HEK293 (cell line): ENCODE measurements around the gene SMIM26.

Experiments used
- CTCF ChIA-PET: fragments of 350-600 bp; formaldehyde crosslinking; extraction: SDS; loops from one replicate; lab custom pipeline; 2021; ENCODE audit warnings: antibody characterized with exemption; lab: Yijun Ruan, JAX
- POLR2A ChIA-PET: fragments of 300-600 bp; formaldehyde crosslinking; extraction: SDS; loops from one replicate; lab custom pipeline; 2020; ENCODE audit warnings: antibody characterized with exemption, inconsistent platforms; lab: Yijun Ruan, JAX
- H3K27ac ChIP-seq: fragments of 200-500 bp; sonication (Bioruptor generic); 2 replicates; pipeline ENCODE4 v1.5.1; 2014; ENCODE audit warnings: low read depth, low read length, control low read depth, inconsistent platforms; ENCODE audit errors: extremely low read depth
- H3K36me3 ChIP-seq, 2 experiments: fragments of 200-500 bp in 1 of 2; sonication (Bioruptor generic) in 1 of 2; 1 replicate in 1 of 2; 2 replicates in 1 of 2; pipeline ENCODE4 v1.5.1; 2014 to 2017; ENCODE audit warnings: inconsistent platforms in 2 of 2, low read length in 2 of 2; ENCODE audit not compliant: control insufficient read depth in 2 of 2, insufficient read depth in 1 of 2
- H3K4me1 ChIP-seq: fragments of 200-500 bp; sonication (Bioruptor generic); 2 replicates; pipeline ENCODE4 v1.5.1; 2014; ENCODE audit warnings: mild to moderate bottlenecking, low read length, inconsistent platforms; ENCODE audit not compliant: control insufficient read depth, insufficient read depth
- H3K4me3 ChIP-seq: 2 replicates; pipeline ENCODE4 v1.5.1; 2011; ENCODE audit warnings: low read depth, mild to moderate bottlenecking, control low read depth, low read length, moderate library complexity
- H3K9me3 ChIP-seq: fragments of 200-500 bp; sonication (Bioruptor generic); 2 replicates; pipeline ENCODE4 v1.5.1; 2014; ENCODE audit warnings: low read depth, low read length, inconsistent platforms; ENCODE audit not compliant: control insufficient read depth, insufficient read depth
- GLI4 ChIP-seq: fragments of 450-650 bp; formaldehyde crosslinking; IDR thresholded peaks from 2 replicates; pipeline ENCODE4 v1.5.1; 2016; ENCODE audit warnings: missing biosample characterization, missing genetic modification characterization
- INSM2 ChIP-seq: fragments of 450-650 bp; formaldehyde crosslinking; IDR thresholded peaks from 2 replicates; pipeline ENCODE4 v1.5.1; 2016; ENCODE audit warnings: missing biosample characterization, missing genetic modification characterization
- KLF1 ChIP-seq: fragments of 450-650 bp; formaldehyde crosslinking; IDR thresholded peaks from 2 replicates; pipeline ENCODE4 v1.5.1; 2016; ENCODE audit warnings: missing biosample characterization, missing genetic modification characterization
- PRDM10 ChIP-seq: fragments of 450-650 bp; formaldehyde crosslinking; IDR thresholded peaks from 2 replicates; pipeline ENCODE4 v1.5.1; 2016; ENCODE audit warnings: missing biosample characterization, missing genetic modification characterization
- TSHZ1 ChIP-seq: fragments of 450-650 bp; formaldehyde crosslinking; IDR thresholded peaks from 2 replicates; pipeline ENCODE4 v1.5.1; 2016; ENCODE audit warnings: missing biosample characterization, missing genetic modification characterization, borderline replicate concordance
- ZNF157 ChIP-seq: fragments of 450-650 bp; formaldehyde crosslinking; IDR thresholded peaks from 2 replicates; pipeline ENCODE4 v1.5.1; 2016; ENCODE audit warnings: missing biosample characterization, missing genetic modification characterization
- ZNF18 ChIP-seq: fragments of 450-650 bp; formaldehyde crosslinking; IDR thresholded peaks from 2 replicates; pipeline ENCODE4 v1.5.1; 2016; ENCODE audit warnings: missing biosample characterization, missing genetic modification characterization
- ZNF214 ChIP-seq: fragments of 450-650 bp; formaldehyde crosslinking; IDR thresholded peaks from 2 replicates; pipeline ENCODE4 v1.5.1; 2017; ENCODE audit warnings: missing biosample characterization, mild to moderate bottlenecking, missing genetic modification characterization, borderline replicate concordance
- ZNF26 ChIP-seq: fragments of 450-650 bp; formaldehyde crosslinking; IDR thresholded peaks from 2 replicates; pipeline ENCODE4 v1.5.1; 2016; ENCODE audit warnings: missing biosample characterization, missing genetic modification characterization
- ZNF302 ChIP-seq: fragments of 450-650 bp; formaldehyde crosslinking; IDR thresholded peaks from 2 replicates; pipeline ENCODE4 v1.5.1; 2016; ENCODE audit warnings: missing biosample characterization, missing genetic modification characterization, low read depth
- ZNF335 ChIP-seq: fragments of 450-650 bp; formaldehyde crosslinking; conservative IDR thresholded peaks from 2 replicates; pipeline ENCODE4 v1.5.1; 2016; ENCODE audit warnings: missing biosample characterization, missing genetic modification characterization
- ZNF37A ChIP-seq: fragments of 450-650 bp; IDR thresholded peaks from 2 replicates; pipeline ENCODE4 v1.5.1; 2018; ENCODE audit warnings: missing biosample characterization, missing genetic modification characterization
- ZNF449 ChIP-seq: fragments of 450-650 bp; formaldehyde crosslinking; IDR thresholded peaks from 2 replicates; pipeline ENCODE4 v1.5.1; 2017; ENCODE audit warnings: missing biosample characterization, mild to moderate bottlenecking, missing genetic modification characterization, moderate library complexity
- ZNF473 ChIP-seq: fragments of 450-650 bp; formaldehyde crosslinking; IDR thresholded peaks from 2 replicates; pipeline ENCODE4 v1.5.1; 2017; ENCODE audit warnings: missing biosample characterization, missing genetic modification characterization
- ZNF521 ChIP-seq: fragments of 450-650 bp; formaldehyde crosslinking; IDR thresholded peaks from 2 replicates; pipeline ENCODE4 v1.5.1; 2017; ENCODE audit warnings: missing biosample characterization, mild to moderate bottlenecking, missing genetic modification characterization
- ZNF555 ChIP-seq: fragments of 450-650 bp; formaldehyde crosslinking; conservative IDR thresholded peaks from 2 replicates; pipeline ENCODE4 v1.5.1; 2017; ENCODE audit warnings: missing biosample characterization, mild to moderate bottlenecking, missing genetic modification characterization, inconsistent platforms
- ZNF658 ChIP-seq: fragments of 450-650 bp; formaldehyde crosslinking; IDR thresholded peaks from 2 replicates; pipeline ENCODE4; 2016; ENCODE audit warnings: missing biosample characterization, missing genetic modification characterization
- ZNF670 ChIP-seq: fragments of 450-650 bp; formaldehyde crosslinking; IDR thresholded peaks from 2 replicates; pipeline ENCODE4 v1.5.1; 2016; ENCODE audit warnings: missing biosample characterization, missing genetic modification characterization, low read depth
- ZNF791 ChIP-seq: fragments of 450-650 bp; formaldehyde crosslinking; IDR thresholded peaks from 2 replicates; pipeline ENCODE4 v1.5.1; 2016; ENCODE audit warnings: missing biosample characterization, missing genetic modification characterization

Gene SMIM26

GRCh38 chr20:18545566-18545965, 21.7 kb upstream of the SMIM26 start (continued):
- TF ChIP-seq ZNF18 (tag by site-specific recombination) (no peak), GLI4 (tag by site-specific recombination) (no peak), ZNF555 (tag by site-specific recombination) (no peak), INSM2 (tag by site-specific recombination) (no peak)

GRCh38 chr20:18548465-18548864, 18.8 kb upstream of the SMIM26 start:
- TF ChIP-seq ZNF670 = no peak
- no peak for TF ChIP-seq ZNF214 (tag by site-specific recombination)
- no peak for TF ChIP-seq ZNF26 (tag by site-specific recombination)
- TF ChIP-seq KLF1 (tag by site-specific recombination) = no peak
- no peak for TF ChIP-seq ZNF302 (tag by site-specific recombination)
- no peak for TF ChIP-seq ZNF157 (tag by site-specific recombination)
- no peak for TF ChIP-seq ZNF473 (tag by site-specific recombination)
- TF ChIP-seq TSHZ1 (tag by site-specific recombination) = no peak
- no peak for TF ChIP-seq ZNF521 (tag by site-specific recombination)
- no peak for TF ChIP-seq ZNF658 (tag by site-specific recombination)
- no peak for TF ChIP-seq ZNF37A (tag by site-specific recombination)
- TF ChIP-seq ZNF791 (tag by site-specific recombination) = no peak
- no peak for TF ChIP-seq PRDM10 (tag by site-specific recombination)
- TF ChIP-seq ZNF335 (tag by site-specific recombination) = no peak
- TF ChIP-seq ZNF449 = no peak
- ChIA-PET CTCF (no interaction called here), POLR2A (no interaction called here)
- no peak overlapping the region for H3K27ac ChIP-seq
- H3K36me3 ChIP-seq = peaks cover 27 to 84% of the 10 kb centered on the region in 2 experiments
- no peaks in the 10 kb centered on the region for H3K4me1 ChIP-seq
- H3K4me3 ChIP-seq = no peak overlapping the region
- H3K9me3 ChIP-seq = no peaks in the 10 kb centered on the region
